ENCODE results near the gene IL17REL.

Gene IL17REL

DNA sequence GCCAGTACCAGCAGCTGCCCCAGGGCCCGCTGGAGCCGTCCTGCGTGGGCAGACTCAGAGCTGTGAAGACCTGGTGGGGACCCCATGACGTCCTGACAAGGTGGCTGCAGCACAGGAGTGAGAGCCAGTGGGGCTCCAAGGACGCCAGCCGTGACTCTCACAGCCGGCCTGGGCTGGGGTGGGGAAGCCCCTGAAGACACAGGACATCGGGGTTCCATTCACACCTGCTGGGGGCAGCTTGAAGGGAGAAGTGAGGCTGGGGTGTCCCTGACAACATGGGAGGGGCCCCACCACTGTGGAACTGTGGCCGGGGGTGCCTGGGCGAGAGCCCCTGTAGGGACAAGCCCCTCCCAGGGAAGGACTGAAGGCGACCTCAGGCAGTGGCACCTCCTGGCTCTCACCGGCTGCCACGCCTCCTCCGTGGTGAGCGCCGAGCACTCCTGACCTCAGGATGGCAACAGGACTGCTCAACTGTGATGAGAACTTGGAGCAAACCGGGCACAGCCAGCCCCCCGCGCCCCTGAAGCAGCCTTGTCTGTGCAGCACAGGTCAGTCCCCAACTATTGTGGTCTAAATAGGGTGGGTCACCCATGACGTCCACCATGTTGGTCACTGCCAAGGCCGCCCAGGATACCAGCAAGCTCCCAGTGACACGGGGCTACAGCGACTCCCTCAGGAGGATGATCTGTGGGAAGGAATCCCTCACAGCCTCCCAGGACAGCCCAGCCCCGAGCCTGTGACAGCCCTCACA, 22.7 kb upstream of the IL17REL start:
- Histone ChIP-seq H3K9me3 (ENCODE audit: control insufficient read depth, insufficient read depth, low read length) (no peaks in the 10 kb centered on the region), H3K9ac (ENCODE audit: low read depth, low read length) (no peak overlapping the region), H3K4me1 (ENCODE audit: insufficient read depth, low read length) (no peaks in the 10 kb centered on the region), H3K36me3 (ENCODE audit: insufficient read depth, low read length) (no peaks in the 10 kb centered on the region)

DNA sequence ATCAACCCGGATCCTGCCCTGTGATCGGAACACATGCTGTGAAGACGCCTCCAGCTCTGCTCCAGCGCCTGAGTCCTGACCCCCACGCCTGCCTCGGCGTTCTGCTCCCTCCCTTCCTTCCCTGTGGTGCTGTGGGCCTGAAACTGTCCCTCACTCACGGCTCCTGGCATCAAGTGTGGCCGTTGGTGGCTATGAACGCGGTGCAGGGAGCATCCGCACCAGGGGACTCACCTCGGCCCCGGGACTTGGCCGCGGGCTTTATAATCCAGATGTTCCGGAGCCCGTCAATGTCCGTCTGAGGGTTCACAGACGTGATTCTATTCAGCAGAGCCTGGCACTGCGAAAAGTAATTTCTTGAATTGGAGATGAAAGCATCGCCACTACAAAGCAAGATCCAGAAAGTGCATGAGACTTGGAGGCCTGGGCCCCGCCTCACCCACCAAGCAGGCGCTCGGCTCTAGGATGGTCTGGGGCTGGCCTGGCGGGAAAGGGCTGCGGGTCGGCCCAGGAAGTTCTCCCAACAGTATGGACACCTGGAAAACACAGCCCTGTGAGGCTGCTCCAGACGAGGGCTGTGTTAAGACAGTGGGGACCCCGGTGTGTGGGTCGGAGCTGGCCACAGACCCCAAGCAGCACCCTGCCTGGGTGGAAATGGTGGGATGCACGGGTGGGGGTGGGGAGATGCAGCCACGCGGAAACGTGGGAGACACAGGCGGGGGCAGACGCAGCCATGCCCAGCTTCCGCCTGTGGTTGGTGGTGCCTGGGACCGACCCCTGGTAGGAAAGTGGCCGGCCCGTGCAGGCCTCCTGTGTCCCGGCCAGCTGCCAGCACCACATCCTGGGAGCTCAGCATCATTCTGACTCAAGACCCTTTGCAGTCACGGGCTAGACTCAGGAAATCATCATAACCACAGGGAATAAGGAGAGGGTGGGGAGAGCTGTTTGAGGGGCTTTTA, 21.8 kb upstream of the IL17REL start:
- H3K9ac ChIP-seq (ENCODE audit: low read depth, low read length) = no peak overlapping the region
- H3K4me1 ChIP-seq (ENCODE audit: insufficient read depth, low read length) = no peaks in the 10 kb centered on the region
- H3K36me3 ChIP-seq (ENCODE audit: insufficient read depth, low read length) = no peaks in the 10 kb centered on the region
- H3K9me3 ChIP-seq (ENCODE audit: control insufficient read depth, insufficient read depth, low read length) = no peaks in the 10 kb centered on the region

DNA sequence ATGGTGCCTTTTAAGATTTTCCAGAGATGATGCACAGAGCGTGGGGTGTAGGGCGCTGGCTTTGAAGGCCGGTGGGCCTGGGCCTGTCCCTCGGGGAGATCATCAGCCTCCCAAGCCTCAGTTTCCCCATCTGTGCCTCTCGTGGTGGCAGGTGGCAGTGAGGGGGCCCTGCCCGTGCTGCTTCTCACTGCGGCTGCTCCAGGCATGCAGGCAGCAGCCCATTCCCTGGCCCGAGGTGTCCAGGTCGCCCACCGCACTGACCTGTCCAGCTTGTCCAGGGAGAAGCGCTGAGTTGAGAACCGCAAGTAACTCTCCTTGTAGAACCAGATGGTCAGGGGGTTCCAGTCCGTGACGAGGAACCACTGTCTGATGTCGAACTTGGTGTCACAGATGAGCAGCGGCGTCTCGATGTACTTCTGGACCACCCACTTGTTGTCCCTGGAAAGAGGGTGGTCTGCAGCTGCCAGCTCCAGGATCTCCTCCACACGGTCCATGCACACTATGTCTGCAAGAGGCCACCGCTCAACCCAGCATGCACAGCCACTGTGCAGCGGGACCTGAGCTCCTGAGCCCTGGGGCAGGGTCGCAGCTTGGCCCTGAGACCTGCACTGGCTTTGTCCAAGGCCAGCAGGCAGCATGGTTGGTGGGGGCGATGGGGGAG, 20.5 kb upstream of the IL17REL start:
- H3K4me1 ChIP-seq (ENCODE audit: insufficient read depth, low read length) = no peaks in the 10 kb centered on the region
- no peak overlapping the region for H3K9ac ChIP-seq (ENCODE audit: low read depth, low read length)
- no peaks in the 10 kb centered on the region for H3K36me3 ChIP-seq (ENCODE audit: insufficient read depth, low read length)
- H3K9me3 ChIP-seq (ENCODE audit: control insufficient read depth, insufficient read depth, low read length) = no peaks in the 10 kb centered on the region

DNA sequence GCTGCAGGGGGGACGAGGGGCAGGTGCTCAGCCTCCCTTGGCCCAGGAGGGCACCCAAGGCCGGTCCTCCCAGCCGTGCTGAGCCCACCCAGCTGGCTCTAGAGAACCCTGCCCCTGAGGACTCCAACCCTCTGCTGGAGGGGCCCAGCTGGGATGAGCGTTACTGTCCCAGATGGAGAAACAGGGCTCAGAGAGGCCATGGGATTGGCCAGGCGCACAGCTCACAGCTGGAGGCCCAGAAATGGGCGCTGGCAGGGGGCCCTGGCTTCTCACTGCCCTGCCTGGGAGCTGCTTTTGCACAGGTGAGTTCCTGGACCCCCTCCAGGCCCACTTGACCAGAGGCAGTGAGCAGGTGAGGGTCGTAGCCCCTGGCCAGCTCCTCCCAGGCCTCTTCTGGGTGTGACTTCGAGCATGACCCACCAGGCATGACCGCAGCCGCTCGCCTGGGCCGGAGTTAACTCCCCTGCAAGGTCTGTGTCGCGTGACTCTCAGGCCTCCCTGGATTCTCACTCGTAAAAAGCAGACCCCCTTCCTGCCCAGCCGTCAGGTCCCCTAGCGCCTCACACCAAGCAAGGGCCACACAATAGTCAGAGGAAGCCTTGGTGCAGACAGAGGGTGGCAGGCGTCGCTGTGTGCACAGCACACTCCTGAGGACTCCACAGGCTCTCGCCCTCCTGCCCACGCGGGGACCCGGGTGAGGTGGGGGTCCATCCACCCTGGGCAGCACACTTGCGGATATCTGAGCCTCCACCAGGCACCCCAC, 19.7 kb upstream of the IL17REL start:
- H3K36me3 ChIP-seq (ENCODE audit: insufficient read depth, low read length) = no peaks in the 10 kb centered on the region
- no peaks in the 10 kb centered on the region for H3K4me1 ChIP-seq (ENCODE audit: insufficient read depth, low read length)
- no peaks in the 10 kb centered on the region for H3K9me3 ChIP-seq (ENCODE audit: control insufficient read depth, insufficient read depth, low read length)
- no peak overlapping the region for H3K9ac ChIP-seq (ENCODE audit: low read depth, low read length)

DNA sequence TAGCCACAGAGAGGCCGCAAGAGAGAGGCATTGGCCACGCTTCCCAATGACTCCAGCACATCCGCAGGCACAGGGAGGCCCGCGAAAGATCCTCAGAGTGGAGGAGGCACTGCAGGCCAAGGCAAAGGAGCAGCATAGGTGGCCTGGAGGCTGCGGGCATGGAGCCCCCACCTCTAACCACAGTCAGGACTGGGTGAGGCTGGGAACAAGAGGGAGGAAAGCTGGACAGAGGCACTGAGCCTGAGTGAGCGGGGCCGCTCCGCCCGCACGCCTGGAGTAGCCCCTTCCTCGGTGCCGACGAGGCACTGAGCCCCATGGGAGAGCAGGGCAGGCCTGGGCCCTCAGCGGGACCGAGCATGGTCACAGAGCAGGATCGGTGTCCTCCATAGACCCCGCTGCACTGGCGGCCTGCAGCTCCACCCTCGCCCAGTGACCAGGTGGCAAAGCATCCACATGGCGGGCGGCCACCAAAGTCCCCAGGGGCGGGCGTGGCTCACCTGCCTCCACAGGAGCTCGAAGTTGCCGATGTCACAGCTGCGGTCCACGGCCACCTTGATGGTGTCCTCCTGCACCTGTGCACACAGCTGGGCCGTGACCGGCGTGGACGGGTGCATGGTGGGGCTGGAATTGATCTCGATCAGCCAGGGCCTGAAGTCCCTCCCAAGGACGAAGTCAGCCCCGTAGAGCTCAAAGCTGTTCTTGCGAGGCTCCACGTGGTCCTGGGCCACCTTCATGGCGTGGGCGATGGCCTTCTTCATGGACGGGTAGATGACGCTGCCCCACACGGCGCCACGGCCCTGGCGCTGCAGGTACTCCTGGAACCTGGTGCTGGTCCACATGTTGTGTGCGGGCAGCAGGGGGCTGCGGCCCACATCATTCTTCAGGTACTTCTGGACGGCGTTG, 18.9 kb upstream of the IL17REL start:
- Histone ChIP-seq H3K36me3 (ENCODE audit: insufficient read depth, low read length) (no peaks in the 10 kb centered on the region), H3K9me3 (ENCODE audit: control insufficient read depth, insufficient read depth, low read length) (no peaks in the 10 kb centered on the region), H3K4me1 (ENCODE audit: insufficient read depth, low read length) (no peaks in the 10 kb centered on the region), H3K9ac (ENCODE audit: low read depth, low read length) (no peak overlapping the region)

DNA sequence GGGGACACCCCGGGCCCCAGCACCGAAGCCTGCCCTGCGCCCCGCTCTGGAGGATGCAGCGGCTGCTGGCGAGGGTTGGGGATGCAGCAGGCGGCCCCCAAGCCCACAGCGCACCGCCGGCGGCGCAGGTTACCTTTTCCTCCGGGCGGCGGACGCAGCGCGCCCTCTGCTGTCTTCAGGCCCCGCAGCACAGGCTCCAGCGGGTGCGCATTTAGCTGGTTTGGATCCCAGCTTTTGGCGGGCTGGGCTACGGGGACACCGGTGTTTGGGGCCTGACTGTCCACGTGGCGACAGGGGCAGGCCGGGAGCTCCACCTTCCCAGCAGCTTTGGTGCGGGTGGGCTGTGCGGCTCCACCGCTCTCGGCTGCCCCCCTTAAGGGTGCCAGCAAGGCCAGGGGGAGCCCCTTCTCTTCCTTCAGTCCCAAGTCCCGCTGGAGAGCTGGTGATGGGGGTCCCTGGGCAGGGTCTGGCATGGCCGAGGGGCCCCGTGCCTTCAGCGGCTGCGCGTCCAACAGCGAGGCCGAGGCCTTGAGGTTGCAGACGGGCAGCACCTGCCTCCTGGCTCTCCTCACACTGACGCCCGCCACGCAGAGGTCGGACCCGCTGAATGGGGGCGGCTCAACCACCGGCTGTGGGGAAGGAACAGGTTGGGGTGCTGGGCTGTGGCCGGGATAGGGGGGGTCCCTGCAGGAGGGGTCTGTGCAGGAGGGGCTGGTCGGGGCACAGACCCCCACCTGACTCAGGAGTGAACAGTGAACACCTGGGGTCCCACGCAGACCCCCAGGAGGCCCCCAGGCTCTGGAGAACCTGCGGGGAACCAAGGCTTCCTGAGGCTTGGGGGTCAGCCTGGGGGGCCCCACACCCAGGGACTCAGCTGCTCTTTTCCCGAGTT, 18.0 kb upstream of the IL17REL start:
- H3K36me3 ChIP-seq (ENCODE audit: insufficient read depth, low read length) = no peaks in the 10 kb centered on the region
- H3K9me3 ChIP-seq (ENCODE audit: control insufficient read depth, insufficient read depth, low read length) = no peaks in the 10 kb centered on the region
- no peak overlapping the region; the same call in 1 of the 2 replicates for H3K9ac ChIP-seq (ENCODE audit: low read depth, low read length)
- H3K4me1 ChIP-seq (ENCODE audit: insufficient read depth, low read length) = no peaks in the 10 kb centered on the region

DNA sequence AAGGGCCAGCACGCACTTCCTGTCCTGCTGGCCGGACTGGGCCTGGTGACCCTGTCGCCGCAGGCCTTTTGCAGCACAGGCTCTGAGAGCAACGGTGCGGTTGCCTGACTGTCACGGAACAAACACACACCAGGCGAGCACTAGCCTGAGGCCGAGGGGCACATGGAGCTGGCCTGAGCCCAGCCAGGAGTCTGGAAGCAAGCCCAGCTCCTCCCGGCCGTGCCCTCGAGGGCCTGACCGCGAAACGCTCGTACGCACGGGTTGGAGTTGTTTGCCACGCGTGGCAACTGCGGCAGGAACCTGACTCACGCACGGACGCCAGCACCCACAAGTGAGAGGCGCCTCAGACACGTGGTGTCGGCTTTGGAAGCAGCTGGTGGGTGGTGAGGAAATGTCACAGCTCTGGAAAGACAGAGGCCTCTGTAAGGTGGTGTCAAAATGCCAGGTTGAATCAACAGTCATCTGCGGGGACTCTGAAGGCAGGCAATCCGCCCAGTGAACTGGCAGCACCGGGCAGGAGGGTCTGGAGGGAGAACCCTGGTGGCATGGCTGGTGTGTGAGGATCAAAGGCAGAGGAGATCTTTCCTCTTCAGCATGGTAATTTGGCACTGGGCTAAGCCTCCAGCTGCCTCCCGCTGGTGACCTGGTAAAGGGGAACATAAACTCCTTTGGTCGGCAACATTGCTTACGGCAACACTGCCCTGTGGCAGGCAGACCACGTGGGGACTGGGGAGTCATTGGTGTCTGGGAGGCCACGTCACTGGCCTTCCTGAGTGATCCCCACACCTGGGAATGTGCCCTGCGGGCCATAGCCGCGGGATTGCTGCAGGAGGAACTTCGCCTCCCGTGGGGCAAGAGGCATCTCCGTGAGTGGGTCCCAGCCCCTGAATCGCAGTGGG, 15.3 kb upstream of the IL17REL start:
- H3K9me3 ChIP-seq (ENCODE audit: control insufficient read depth, insufficient read depth, low read length) = no peaks in the 10 kb centered on the region
- no peak overlapping the region for H3K9ac ChIP-seq (ENCODE audit: low read depth, low read length)

DNA sequence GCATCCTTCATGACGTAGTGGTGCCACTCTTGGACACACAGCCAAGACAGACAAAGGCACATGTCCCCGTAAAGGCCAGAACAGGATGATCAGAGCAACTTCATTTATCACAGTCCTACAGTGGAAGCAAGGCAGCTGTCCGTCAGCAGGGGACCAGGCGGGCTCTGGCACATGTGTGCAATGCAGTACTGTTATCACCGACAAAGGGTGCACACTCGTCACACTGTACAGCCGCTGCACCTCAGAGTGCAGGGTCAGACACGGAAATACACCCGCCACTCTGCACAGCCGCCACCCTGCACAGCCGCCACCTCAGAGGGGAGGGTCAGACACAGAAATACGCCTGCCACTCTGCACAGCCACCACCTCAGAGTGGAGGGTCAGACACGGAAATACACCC, 13.4 kb upstream of the IL17REL start:
- Histone ChIP-seq H3K9me3 (ENCODE audit: control insufficient read depth, insufficient read depth, low read length) (no peaks in the 10 kb centered on the region), H3K36me3 (ENCODE audit: insufficient read depth, low read length) (no peaks in the 10 kb centered on the region), H3K4me1 (ENCODE audit: insufficient read depth, low read length) (no peaks in the 10 kb centered on the region), H3K9ac (ENCODE audit: low read depth, low read length) (no peak overlapping the region)

More for the DNA sequence above, 15.3 kb upstream of the IL17REL start:
- Histone ChIP-seq H3K36me3 (ENCODE audit: insufficient read depth, low read length) (no peaks in the 10 kb centered on the region), H3K4me1 (ENCODE audit: insufficient read depth, low read length) (no peaks in the 10 kb centered on the region)

DNA sequence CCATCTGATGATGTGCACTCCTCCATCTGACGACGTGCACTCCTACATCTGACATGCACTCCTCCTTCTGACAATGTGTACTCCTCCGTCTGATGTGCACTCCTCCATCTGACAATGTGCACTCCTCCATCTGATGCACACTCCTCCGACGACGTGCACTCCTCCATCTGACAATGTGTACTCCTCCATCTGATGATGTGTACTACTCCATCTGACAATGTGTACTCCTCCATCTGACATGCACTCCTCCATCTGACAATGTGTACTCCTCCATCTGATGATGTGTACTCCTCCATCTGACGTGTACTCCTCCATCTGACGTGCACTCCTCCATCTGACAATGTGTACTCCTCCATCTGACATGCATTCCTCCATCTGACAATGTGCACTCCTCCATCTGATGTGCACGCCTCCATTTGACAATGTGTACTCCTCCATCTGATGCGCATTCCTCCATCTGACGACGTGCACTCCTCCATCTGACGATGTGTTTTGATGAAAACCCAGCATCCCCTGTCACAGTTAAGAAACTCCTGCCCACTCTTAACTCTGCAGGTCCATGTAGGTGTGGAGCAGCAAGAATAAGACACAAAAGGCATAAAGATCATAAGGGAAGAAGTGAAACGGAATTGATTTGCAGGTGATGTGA, 9.7 kb upstream of the IL17REL start:
- no peak overlapping the region for H3K9ac ChIP-seq (ENCODE audit: low read depth, low read length)
- H3K36me3 ChIP-seq (ENCODE audit: insufficient read depth, low read length) = no peaks in the 10 kb centered on the region
- H3K9me3 ChIP-seq (ENCODE audit: control insufficient read depth, insufficient read depth, low read length) = no peaks in the 10 kb centered on the region
- H3K4me1 ChIP-seq (ENCODE audit: insufficient read depth, low read length) = no peaks in the 10 kb centered on the region

DNA sequence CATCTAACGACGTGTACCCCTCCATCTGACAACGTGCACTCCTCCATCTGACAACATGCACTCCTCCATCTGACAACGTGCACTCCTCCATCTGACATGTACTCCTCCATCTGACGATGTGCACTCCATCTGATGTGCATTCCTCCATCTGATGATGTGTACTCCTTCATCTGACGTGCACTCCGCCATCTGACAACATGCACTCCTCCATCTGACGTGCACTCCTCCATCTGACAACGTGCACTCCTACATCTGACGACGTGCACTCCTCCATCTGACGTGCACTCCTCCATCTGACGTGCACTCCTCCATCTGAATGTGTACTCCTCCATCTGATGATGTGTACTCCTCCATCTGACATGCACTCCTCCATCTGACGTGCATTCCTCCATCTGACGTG, 8.0 kb upstream of the IL17REL start:
- H3K9me3 ChIP-seq (ENCODE audit: control insufficient read depth, insufficient read depth, low read length) = no peaks in the 10 kb centered on the region
- no peaks in the 10 kb centered on the region for H3K4me1 ChIP-seq (ENCODE audit: insufficient read depth, low read length)
- no peak overlapping the region for H3K9ac ChIP-seq (ENCODE audit: low read depth, low read length)

DNA sequence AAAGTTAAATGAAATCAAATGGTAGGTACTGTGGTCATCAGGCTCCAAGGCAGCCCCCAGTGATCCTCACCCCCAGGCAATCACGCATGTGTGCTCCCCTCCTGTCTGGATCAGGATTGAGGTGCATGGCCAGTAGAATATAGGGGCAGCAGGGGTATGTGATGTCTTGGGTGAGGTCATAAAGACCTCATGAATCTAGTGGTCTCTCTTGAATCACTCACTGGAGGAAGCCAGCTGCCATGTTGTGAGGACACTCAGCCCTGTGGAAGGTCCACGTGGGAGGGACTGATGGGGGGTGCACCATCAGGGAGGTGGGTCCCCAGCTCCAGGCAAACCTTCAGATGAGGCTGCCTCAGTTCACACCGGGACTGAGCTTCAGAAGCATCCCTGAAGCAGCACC, 6.8 kb upstream of the IL17REL start:
- H3K4me1 ChIP-seq (ENCODE audit: insufficient read depth, low read length) = no peaks in the 10 kb centered on the region; the same call in 1 of the 2 replicates
- H3K9me3 ChIP-seq (ENCODE audit: control insufficient read depth, insufficient read depth, low read length) = no peaks in the 10 kb centered on the region
- no peaks in the 10 kb centered on the region for H3K36me3 ChIP-seq (ENCODE audit: insufficient read depth, low read length)
- H3K9ac ChIP-seq (ENCODE audit: low read depth, low read length) = no peak overlapping the region

More for the DNA sequence above, 8.0 kb upstream of the IL17REL start:
- H3K36me3 ChIP-seq (ENCODE audit: insufficient read depth, low read length) = no peaks in the 10 kb centered on the region

Measured in ES-I3 (cell line).